GM18526 (cell line): ENCODE results near the gene FAR2.

Experiments used
- POLR2A ChIP-seq: IDR thresholded peaks from 3 replicates; pipeline ENCODE4 v1.6.1; 2011; ENCODE audit not compliant: insufficient read length; ENCODE audit errors: extremely low read depth

Gene FAR2

GRCh38 chr12:29316752-29317151 lies 167.7 kb downstream of the FAR2 start:
- TF ChIP-seq POLR2A = no peak

- no peak for TF ChIP-seq POLR2A
Observed at GRCh38 chr12:29317556-29318363, 168.7 kb downstream of the FAR2 start.

GRCh38 chr12:29320295-29321085 lies 171.4 kb downstream of the FAR2 start:
- TF ChIP-seq POLR2A = no peak

DNA sequence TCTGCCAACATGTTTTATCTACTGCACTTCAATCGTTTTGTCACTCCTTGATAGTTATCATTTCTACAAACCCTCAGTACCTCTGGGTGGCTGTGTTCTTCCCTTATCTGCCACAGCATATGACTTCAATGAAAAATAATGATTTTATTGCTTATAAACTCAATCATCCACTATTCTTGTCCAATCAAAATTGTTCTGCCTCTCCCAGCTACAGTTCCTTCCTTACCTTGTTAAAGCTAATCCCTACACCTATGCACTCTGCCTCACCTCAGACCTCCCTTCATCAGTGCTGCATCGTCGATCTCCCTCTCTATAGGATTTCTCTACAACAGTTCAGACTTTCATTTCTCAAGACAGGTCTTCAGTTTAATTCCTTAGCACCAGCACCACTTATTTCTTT lies 173.1 kb downstream of the FAR2 start:
- TF ChIP-seq POLR2A = no peak

GRCh38 chr12:29329411-29329810 lies 180.3 kb downstream of the FAR2 start:
- no peak for TF ChIP-seq POLR2A

DNA sequence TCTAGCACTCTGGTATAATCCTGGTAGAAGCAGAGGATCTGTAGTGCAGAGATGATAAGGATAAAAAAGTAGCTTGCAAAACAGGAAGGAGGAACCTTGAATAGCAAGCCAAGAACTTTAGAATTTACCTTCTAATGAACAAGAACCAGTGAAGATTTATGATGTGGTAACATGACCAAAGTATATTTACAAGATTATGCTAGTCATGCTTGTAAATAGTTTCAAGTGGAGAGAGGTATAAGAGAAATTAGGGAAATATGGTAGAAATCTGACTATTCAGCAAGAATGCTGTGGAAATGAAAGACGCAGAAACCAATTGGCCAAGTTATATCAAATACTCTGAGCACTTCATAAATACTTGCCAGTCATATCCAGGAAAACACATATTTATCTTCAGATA lies 184.1 kb downstream of the FAR2 start:
- TF ChIP-seq POLR2A = no peak

- TF ChIP-seq POLR2A = no peak
Observed at GRCh38 chr12:29334937-29335336, 185.9 kb downstream of the FAR2 start.

DNA sequence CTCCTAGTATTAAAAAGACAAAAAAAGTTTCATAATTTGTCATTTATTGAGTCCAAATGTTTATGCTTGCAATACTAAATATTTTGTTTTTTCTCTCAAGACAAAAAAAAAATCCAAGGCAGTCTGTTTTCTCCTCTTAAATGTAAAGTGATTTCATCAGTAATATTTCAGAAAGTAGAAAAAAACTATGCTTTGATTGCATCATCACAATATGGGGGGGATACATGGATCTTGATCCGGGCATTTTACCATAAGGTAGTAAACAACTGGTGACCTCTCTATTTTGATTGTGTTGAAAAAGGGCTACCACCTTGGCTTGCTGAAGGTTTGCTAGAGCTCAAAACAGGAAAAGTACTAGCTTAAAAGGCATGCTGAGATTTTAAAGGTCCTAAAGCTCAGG lies 188.2 kb downstream of the FAR2 start:
- TF ChIP-seq POLR2A = no peak

DNA sequence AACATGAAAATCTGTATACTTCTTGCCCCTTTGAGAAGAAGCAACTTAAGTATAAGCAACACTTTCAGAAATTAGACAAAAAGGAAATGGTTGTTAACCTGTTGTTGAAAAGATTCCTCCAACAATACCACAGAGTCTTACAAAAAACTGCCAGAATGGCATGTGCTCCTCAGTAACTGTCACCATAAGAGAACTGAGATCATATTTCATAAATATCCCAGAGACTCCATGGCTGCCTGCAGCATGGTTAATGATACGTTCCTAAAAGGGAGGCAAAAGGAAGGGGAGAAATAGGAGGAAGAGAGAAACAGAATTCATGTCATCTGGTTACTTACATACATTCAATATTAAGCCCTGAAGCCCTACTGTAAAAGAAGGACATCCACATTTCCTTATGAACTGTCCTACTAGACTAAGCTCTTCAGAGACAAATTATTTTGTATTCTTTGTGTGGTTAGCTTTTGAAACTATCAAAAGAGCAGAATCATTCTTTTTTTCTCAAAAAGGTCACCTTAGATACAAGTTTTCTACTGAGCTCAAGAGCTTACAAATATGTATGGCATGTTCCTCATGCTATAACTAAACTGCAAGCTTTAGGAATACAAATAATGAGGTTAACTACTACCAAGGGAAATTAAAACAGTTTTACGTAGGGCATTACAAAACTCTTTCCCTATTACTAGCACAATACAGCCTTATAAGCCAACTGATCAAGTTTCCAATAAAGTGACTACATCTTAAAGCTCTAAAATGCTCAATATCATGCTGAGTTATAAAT lies 194.1 kb downstream of the FAR2 start:
- no peak for TF ChIP-seq POLR2A

DNA sequence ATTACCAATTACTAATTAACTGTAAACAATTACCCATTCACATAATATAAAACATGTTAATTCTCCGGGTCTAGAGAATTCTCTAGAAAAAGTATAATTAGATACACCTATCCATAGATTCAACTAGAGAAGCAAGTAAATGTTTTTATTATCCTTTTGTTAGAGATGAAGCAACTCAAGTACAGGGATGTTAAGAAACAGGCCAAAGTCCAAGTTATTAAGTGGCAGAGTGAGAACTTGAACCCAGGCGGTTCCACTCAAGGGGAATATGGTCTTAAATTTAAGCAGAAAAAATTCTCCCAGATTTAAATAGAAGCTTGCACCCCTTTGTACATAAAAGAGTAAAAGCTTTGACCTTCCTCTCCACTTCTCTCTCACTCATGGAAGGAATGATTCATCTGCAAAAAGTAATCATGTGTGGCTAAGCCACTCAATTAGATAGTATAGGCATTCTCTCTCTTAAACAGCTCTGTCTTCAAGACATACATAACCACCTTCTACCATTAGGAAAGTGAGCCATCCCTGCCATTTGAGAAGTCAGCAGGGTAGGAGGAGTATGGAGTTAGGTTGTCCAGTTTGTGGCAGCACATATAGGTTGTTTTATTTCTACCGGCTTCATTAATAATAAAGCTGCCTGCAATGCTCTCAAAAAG lies 197.8 kb downstream of the FAR2 start:
- no peak for TF ChIP-seq POLR2A

DNA sequence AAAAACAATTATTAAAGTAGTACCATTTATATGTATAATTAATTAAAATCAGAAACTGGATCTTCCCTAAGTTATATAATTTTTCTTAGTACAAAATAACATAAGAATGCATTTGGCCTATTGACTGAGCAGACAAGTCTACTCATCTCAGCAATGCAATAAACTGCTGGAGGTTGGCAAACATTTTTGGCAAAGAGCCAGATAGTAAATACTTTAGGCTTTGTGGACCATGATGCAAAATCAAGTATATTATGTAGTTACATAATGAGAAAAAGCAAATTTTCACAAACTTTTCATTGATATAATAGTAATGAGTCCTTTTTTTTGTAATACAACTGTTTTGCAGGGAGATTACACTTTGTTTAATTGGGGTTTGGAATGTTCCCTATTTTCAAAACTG lies 201.0 kb downstream of the FAR2 start:
- TF ChIP-seq POLR2A = no peak

DNA sequence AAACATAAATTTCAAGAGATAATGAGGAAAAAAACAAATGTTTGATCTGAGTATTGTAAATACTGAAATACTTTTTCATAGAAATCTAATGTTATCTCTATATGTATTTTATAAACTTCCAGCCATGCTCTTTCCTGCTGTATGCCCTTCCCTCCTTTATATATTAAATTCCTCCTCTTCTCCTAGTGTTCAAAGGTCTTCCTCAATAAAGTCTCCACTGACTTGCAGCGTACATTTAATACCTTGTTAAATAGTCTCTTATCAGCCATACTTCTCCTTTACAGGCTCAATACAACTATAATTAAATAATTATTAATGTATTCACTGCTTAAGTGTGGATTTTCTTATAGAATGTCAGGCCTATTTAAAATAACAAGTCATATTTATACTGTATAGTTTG lies 205.9 kb downstream of the FAR2 start:
- TF ChIP-seq POLR2A = no peak

DNA sequence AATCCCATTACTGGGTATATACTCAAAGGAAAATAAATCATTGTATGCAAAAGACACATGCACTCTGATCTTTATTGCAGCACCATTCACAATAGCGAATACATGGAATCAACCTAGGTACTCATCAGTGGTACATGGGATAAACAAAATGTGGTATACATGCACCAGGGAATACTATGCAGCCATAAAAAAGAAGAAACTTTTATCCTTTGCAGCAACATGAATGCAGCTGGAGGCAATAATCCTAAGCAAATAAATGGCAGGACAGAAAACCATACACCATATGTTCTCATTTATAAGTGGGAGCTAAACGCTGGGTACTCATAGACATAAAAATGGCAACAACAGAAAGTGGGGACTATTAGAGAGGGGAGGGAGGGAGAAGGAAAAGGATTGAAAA lies 216.0 kb downstream of the FAR2 start:
- no peak for TF ChIP-seq POLR2A

DNA sequence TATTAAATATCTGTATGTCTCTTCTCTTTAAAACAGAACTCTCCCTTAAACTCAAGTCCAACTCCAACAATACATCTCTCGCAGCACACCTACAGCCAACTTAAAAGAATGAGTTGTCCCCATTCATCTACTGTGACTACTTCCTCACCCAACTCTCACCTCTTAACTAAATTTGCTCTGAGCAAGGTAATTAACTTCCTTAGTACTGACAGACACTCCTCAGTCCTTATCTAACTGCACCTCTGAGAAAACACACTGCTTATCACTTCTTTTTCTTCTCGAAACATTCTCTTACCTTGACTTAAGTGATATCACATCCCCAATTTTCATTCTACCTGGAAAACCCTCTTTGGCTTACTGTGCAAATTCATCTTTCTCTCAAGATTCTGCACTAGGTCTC lies 224.9 kb downstream of the FAR2 start:
- no peak for TF ChIP-seq POLR2A

- TF ChIP-seq POLR2A = no peak
Observed at GRCh38 chr12:29374913-29375312, 225.8 kb downstream of the FAR2 start.
